AG08396 (cell line): Measurements from ENCODE around the gene PTGR3.

ENCODE experiments used
- DNase-seq: peaks from one replicate; pipeline ENCODE4 v3.0.0; 2012; ENCODE audit warnings: low spot score, mixed read lengths

The PTGR3 gene

GRCh38 chr18:75234901-75235300 is 26.0 kb upstream of the PTGR3 start:
- no peak for DNase-seq

GRCh38 chr18:75231053-75231406 is 22.1 kb upstream of the PTGR3 start:
- no peak for DNase-seq

GRCh38 chr18:75230163-75231052 is 21.5 kb upstream of the PTGR3 start:
- DNase-seq = no peak

- no peak for DNase-seq
These were observed 20.5 kb upstream of the PTGR3 start for GRCh38 chr18:75229437-75229836.

- no peak for DNase-seq
These were observed 20.0 kb upstream of the PTGR3 start for GRCh38 chr18:75228967-75229366.

GRCh38 chr18:75227535-75228296 is 18.8 kb upstream of the PTGR3 start:
- DNase-seq = no peak

GRCh38 chr18:75226956-75227316 is 18.0 kb upstream of the PTGR3 start:
- DNase-seq = no peak

GRCh38 chr18:75226286-75226955 is 17.5 kb upstream of the PTGR3 start:
- DNase-seq = no peak

GRCh38 chr18:75223687-75224347 is 14.9 kb upstream of the PTGR3 start:
- DNase-seq = no peak

- DNase-seq = no peak
These were observed 13.5 kb upstream of the PTGR3 start for GRCh38 chr18:75222407-75222806.

- no peak for DNase-seq
These were observed 13.0 kb upstream of the PTGR3 start for GRCh38 chr18:75221897-75222296.

GRCh38 chr18:75221397-75221796 is 12.5 kb upstream of the PTGR3 start:
- DNase-seq = no peak

GRCh38 chr18:75220551-75221355 is 11.8 kb upstream of the PTGR3 start:
- no peak for DNase-seq

GRCh38 chr18:75219745-75220375 is 10.9 kb upstream of the PTGR3 start:
- DNase-seq = no peak

GRCh38 chr18:75218065-75218923 is 9.4 kb upstream of the PTGR3 start:
- no peak for DNase-seq

- no peak for DNase-seq
These were observed 8.2 kb upstream of the PTGR3 start for GRCh38 chr18:75216911-75217689.

- no peak for DNase-seq
These were observed 7.4 kb upstream of the PTGR3 start for GRCh38 chr18:75216212-75216910.

GRCh38 chr18:75215663-75216062 is 6.7 kb upstream of the PTGR3 start:
- no peak for DNase-seq
